ENCODE results near the gene GPR155.
"Not testable (repeated sequence)": the region's sequence is repeated elsewhere in the genome, so short reads cannot be mapped to it uniquely, and the experiment has no call there.

Gene GPR155

GRCh38 chr2:174438146-174438886 is 48.5 kb downstream of the GPR155 start:
- no peak for DNase-seq

- no peak for DNase-seq
These were observed 50.5 kb downstream of the GPR155 start for GRCh38 chr2:174436351-174436750.

GRCh38 chr2:174431902-174432301 is 54.9 kb downstream of the GPR155 start:
- DNase-seq, result no peak

GRCh38 chr2:174430066-174430465 is 56.8 kb downstream of the GPR155 start:
- no peak for DNase-seq

- DNase-seq, result no peak
These were observed 58.6 kb downstream of the GPR155 start for GRCh38 chr2:174428214-174428613.

- no peak for DNase-seq
These were observed 74.6 kb downstream of the GPR155 start for GRCh38 chr2:174412256-174412655.

GRCh38 chr2:174410039-174410438 is 76.8 kb downstream of the GPR155 start:
- DNase-seq, result not testable (repeated sequence)

- no peak for DNase-seq
These were observed 83.2 kb downstream of the GPR155 start for GRCh38 chr2:174403628-174404027.

GRCh38 chr2:174400853-174401252 is 86.0 kb downstream of the GPR155 start:
- no peak for DNase-seq

GRCh38 chr2:174399171-174399570 is 87.7 kb downstream of the GPR155 start:
- no peak for DNase-seq

- DNase-seq, result no peak
These were observed 89.1 kb downstream of the GPR155 start for GRCh38 chr2:174397773-174398172.

GRCh38 chr2:174395969-174396630 is 90.7 kb downstream of the GPR155 start:
- DNase-seq, result peak in 1 of 2 donors; percentile 11

GRCh38 chr2:174395284-174395968 is 91.4 kb downstream of the GPR155 start, which contains the start of gene SCRN3:
SCRN3 (plus strand) TSS chr2:174395730; CDS start chr2:174398284, 2,554 bp downstream.
- DNase-seq, result peak; percentile 86 to 87

GRCh38 chr2:174392706-174393105 is 94.1 kb downstream of the GPR155 start:
- DNase-seq, result no peak

GRCh38 chr2:174390303-174390702 is 96.5 kb downstream of the GPR155 start:
- not testable (repeated sequence) for DNase-seq

- DNase-seq, result no peak
These were observed 97.3 kb downstream of the GPR155 start for GRCh38 chr2:174389542-174389941.

- DNase-seq, result not testable (repeated sequence)
These were observed 98.1 kb downstream of the GPR155 start for GRCh38 chr2:174388706-174389105.

GRCh38 chr2:174385201-174385600 is 101.6 kb downstream of the GPR155 start:
- DNase-seq, result no peak

GRCh38 chr2:174383796-174384195 is 103.0 kb downstream of the GPR155 start:
- DNase-seq, result no peak

Data from CD4-positive, alpha-beta T cell treated with Interleukin-4 for 1 hour (primary cell).